HepG2 (cell line): ENCODE results near the gene ZNF831. TPM values are rescaled to one million over a fixed set of nuclear protein-coding genes. Genes with fewer than 3 reads are reported as not detected.

Experiments used
- ATAC-seq: fragments of 200-7000 bp; cut with Tn5 transposase; 3 replicates; pipeline ENCODE4 v1.9.1; 2020; ENCODE audit warnings: mild to moderate bottlenecking, moderate library complexity
- BruUV-seq: library from RNA; stranded (reverse); fragments of 400-500 nt; replicated peaks from 2 replicates; lab custom pipeline; 2021; lab: Mats Ljungman, UMichigan
- CTCF ChIA-PET: fragments of 300-600 bp; formaldehyde crosslinking; extraction: SDS; loops from one replicate; lab custom pipeline; 2021; ENCODE audit warnings: low total read pairs, inconsistent platforms, low intra/inter-chr PET ratio; lab: Yijun Ruan, JAX
- POLR2A ChIA-PET: fragments of 350-600 bp; sonication (Branson Sonifier 250); formaldehyde crosslinking; loops from one replicate; lab custom pipeline; 2020; ENCODE audit warnings: antibody characterized with exemption, inconsistent platforms; lab: Yijun Ruan, JAX
- DNase-seq: peaks from one replicate; pipeline ENCODE4 v3.0.0-alpha.2; 2015; ENCODE audit warnings: low spot score
- FAIRE-seq: peaks from 3 replicates; lab custom pipeline; 2011; peaks lifted over from hg19 to GRCh38; lab: Jason Lieb, UNC
- H2AFZ ChIP-seq: one replicate; pipeline ENCODE4 v1.6.1; 2011; ENCODE audit warnings: low read length, inconsistent platforms
- H3K27ac ChIP-seq: fragments of 300-600 bp; 3 replicates; pipeline ENCODE4 v1.8.0; 2011; ENCODE audit warnings: mixed run types, mild to moderate bottlenecking, mixed read lengths, low read length, inconsistent platforms; ENCODE audit not compliant: insufficient read depth; ENCODE audit errors: extremely low read length
- H3K27me3 ChIP-seq, 2 experiments: fragments of 200-600 bp in 1 of 2; 2 replicates in 1 of 2; 3 replicates in 1 of 2; pipeline versions ENCODE4 v1.6.0 to v1.8.0; 2011; ENCODE audit warnings: low read length in 2 of 2, mild to moderate bottlenecking in 2 of 2, moderate library complexity in 2 of 2, inconsistent platforms in 1 of 2; ENCODE audit not compliant: insufficient read depth in 2 of 2, control insufficient read depth in 1 of 2
- H3K36me3 ChIP-seq, 2 experiments: fragments of 200-600 bp in 1 of 2; replicated peaks in 1 of 2; 2 replicates in 1 of 2; 3 replicates in 1 of 2; pipeline versions ENCODE4 v1.5.1 to v1.8.0; 2011; ENCODE audit warnings: low read length in 2 of 2, inconsistent platforms in 1 of 2; ENCODE audit not compliant: insufficient read depth in 2 of 2, control insufficient read depth in 1 of 2
- H3K4me1 ChIP-seq: 2 replicates; pipeline ENCODE4 v1.5.1; 2012; ENCODE audit warnings: low read length, inconsistent platforms; ENCODE audit not compliant: insufficient read depth
- H3K4me2 ChIP-seq: 2 replicates; pipeline ENCODE4 v1.6.0; 2011; ENCODE audit warnings: low read depth, low read length, inconsistent platforms
- H3K4me3 ChIP-seq, 3 experiments: fragments of 200-600 bp in 1 of 3; sonication (generic), shearing (Covaris generic) in 1 of 3; replicated peaks in 1 of 3; 2 replicates each; pipeline ENCODE4 v1.5.1; 2011 to 2016; ENCODE audit warnings: low read length in 3 of 3, inconsistent platforms in 2 of 3, low read depth in 2 of 3, mild to moderate bottlenecking in 2 of 3, control low read depth in 1 of 3, mixed read lengths in 1 of 3; ENCODE audit not compliant: insufficient read depth in 1 of 3
- H3K79me2 ChIP-seq: one replicate; pipeline ENCODE4 v1.6.1; 2011; ENCODE audit warnings: low read length, inconsistent platforms; ENCODE audit not compliant: insufficient read depth
- H3K9ac ChIP-seq: 2 replicates; pipeline ENCODE4 v1.6.0; 2011; ENCODE audit warnings: mild to moderate bottlenecking, low read depth, low read length, inconsistent platforms; ENCODE audit not compliant: insufficient read depth
- H3K9me3 ChIP-seq: 2 replicates; pipeline ENCODE4 v1.5.1; 2012; ENCODE audit warnings: mild to moderate bottlenecking, low read length
- H4K20me1 ChIP-seq: 2 replicates; pipeline ENCODE4 v1.6.0; 2011; ENCODE audit warnings: inconsistent platforms, mild to moderate bottlenecking, low read length, moderate library complexity; ENCODE audit not compliant: insufficient read depth
- AHR ChIP-seq: IDR thresholded peaks from 2 replicates; pipeline ENCODE4 v1.6.1; 2018; ENCODE audit warnings: missing genetic modification reagents, missing compliant biosample characterization
- BORCS8-MEF2B ChIP-seq: sonication (generic); formaldehyde crosslinking; IDR thresholded peaks from 2 replicates; pipeline ENCODE4 v1.8.0; 2022; ENCODE audit warnings: mild to moderate bottlenecking, missing genetic modification reagents
- FOXA3 ChIP-seq: IDR thresholded peaks from 2 replicates; pipeline ENCODE4 v1.6.1; 2016; ENCODE audit warnings: missing genetic modification reagents, missing compliant biosample characterization
- HNF4A ChIP-seq: sonication (generic); formaldehyde crosslinking; IDR thresholded peaks from 2 replicates; pipeline ENCODE4 v1.4.0; 2020; ENCODE audit warnings: missing genetic modification reagents
- MAF1 ChIP-seq: sonication (generic); formaldehyde crosslinking; IDR thresholded peaks from 2 replicates; pipeline ENCODE4 v1.5.0; 2020; ENCODE audit warnings: missing genetic modification reagents, borderline replicate concordance
- SIN3A ChIP-seq: IDR thresholded peaks from 2 replicates; pipeline ENCODE4 v1.6.1; 2011; ENCODE audit warnings: low read depth, mild to moderate bottlenecking, control low read depth, low read length, borderline replicate concordance
- THAP11 ChIP-seq: IDR thresholded peaks from 2 replicates; pipeline ENCODE4 v1.6.1; 2016; ENCODE audit warnings: missing biosample characterization, missing genetic modification reagents
- ZFP36L1 ChIP-seq: sonication (generic); formaldehyde crosslinking; IDR thresholded peaks from 2 replicates; pipeline ENCODE4 v1.8.0; 2022; ENCODE audit warnings: mild to moderate bottlenecking, missing genetic modification reagents, moderate library complexity
- ZNF333 ChIP-seq: sonication (generic); formaldehyde crosslinking; IDR thresholded peaks from 2 replicates; pipeline ENCODE4 v1.4.0; 2020; ENCODE audit warnings: mild to moderate bottlenecking, missing genetic modification reagents, borderline replicate concordance
- ZNF501 ChIP-seq: sonication (generic); formaldehyde crosslinking; IDR thresholded peaks from 2 replicates; pipeline ENCODE4 v1.5.1; 2020; ENCODE audit warnings: mild to moderate bottlenecking, moderate library complexity, missing genetic modification reagents
- ZNF557 ChIP-seq: sonication (generic); formaldehyde crosslinking; IDR thresholded peaks from 2 replicates; pipeline ENCODE4 v1.4.0; 2020; ENCODE audit warnings: missing genetic modification reagents
- ZNF670 ChIP-seq: sonication (generic); formaldehyde crosslinking; IDR thresholded peaks from 2 replicates; pipeline ENCODE4 v1.8.0; 2022; ENCODE audit warnings: mild to moderate bottlenecking, missing genetic modification reagents, borderline replicate concordance
- WGBS: methylation state at CpG from one replicate; pipeline ENCODE4 v1.1.6; 2017; ENCODE audit warnings: low lambda C conversion rate; 5-methylcytosine and 5-hydroxymethylcytosine counted together
- in situ Hi-C: cut with HindIII; loops from 2 replicates; pipeline ENCODE4 v1.10.0; 2017; ENCODE audit warnings: low pct_unique_long_range_greater_than_20kb; ENCODE audit not compliant: extremely low pct_ligation_motif_present
- intact Hi-C: fragments of 100-400 bp; cut with micrococcal nuclease; formaldehyde crosslinking; loops from one replicate; pipeline ENCODE4 v1.10.0; 2022; ENCODE audit not compliant: unreplicated experiment
- polyA plus RNA-seq, 8 experiments: library from polyadenylated mRNA; depleted of rRNA in 3 of 8; stranded (reverse) in 7 of 8; unstranded in 1 of 8; fragments of >200 nt; fragmentation: Illumina TruSeq in 4 of 8; extraction: Trizol in 4 of 8; gene quantifications; 2 replicates each; pipeline versions ENCODE4 v1.2.1 to v1.2.3, GENCODE V29; 2011 to 2016; ENCODE audit warnings: low read depth in 4 of 8, missing spikeins in 1 of 8, mixed read lengths in 1 of 8; ENCODE audit not compliant: insufficient read depth in 1 of 8
- total RNA-seq, 5 experiments: library from RNA; depleted of rRNA; stranded (reverse); fragments of >200 nt; fragmentation: Illumina TruSeq; extraction: Trizol; gene quantifications; 2 replicates each; pipeline ENCODE4 v1.2.3, GENCODE V29; 2016; ENCODE audit warnings: low read depth in 1 of 5
- TF ChIP-seq, protein P1 (sequence below): sonication (generic); formaldehyde crosslinking; IDR thresholded peaks from 2 replicates; pipeline ENCODE4 v1.9.0; 2021; ENCODE audit warnings: missing genetic modification reagents, borderline replicate concordance
- TF ChIP-seq, protein P2 (sequence below): sonication (generic); formaldehyde crosslinking; IDR thresholded peaks from 2 replicates; pipeline ENCODE4 v1.9.0; 2021; ENCODE audit warnings: missing genetic modification reagents, mild to moderate bottlenecking, borderline replicate concordance
- TF ChIP-seq, protein P3 (sequence below): IDR thresholded peaks from 2 replicates; pipeline ENCODE4 v1.6.1; 2016
- TF ChIP-seq, protein P4 (sequence below): sonication (generic); formaldehyde crosslinking; IDR thresholded peaks from 2 replicates; pipeline ENCODE4 v1.5.0; 2020; ENCODE audit warnings: mild to moderate bottlenecking, missing genetic modification reagents, borderline replicate concordance

ZNF831 gene
- total and polyA plus RNA-seq, 2 of the 13 experiments (the other 11 are each of a cell fraction or from before 2014, with no cell fraction given): not detected

DNA sequence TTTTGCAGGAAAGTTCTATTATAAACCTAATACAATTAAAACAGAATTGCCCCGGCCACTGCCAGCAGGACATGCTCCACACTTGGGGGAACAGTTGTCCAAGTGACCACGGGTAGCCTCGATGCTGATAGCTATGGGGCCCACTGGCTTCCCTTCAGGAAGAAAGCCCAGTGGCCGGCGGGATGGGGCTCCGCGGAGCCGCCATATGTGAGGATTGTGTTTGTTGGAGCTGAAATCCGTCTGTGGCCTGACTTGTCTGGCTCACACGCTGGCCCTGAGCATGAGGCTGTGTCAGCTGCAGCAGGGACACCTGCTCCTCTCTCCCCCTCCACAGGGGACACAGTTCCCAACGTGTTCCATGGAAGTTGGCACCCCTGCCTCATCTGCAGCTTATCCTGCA lies 46.6 kb downstream of the ZNF831 start (continued):
- TF ChIP-seq, protein P1, sequence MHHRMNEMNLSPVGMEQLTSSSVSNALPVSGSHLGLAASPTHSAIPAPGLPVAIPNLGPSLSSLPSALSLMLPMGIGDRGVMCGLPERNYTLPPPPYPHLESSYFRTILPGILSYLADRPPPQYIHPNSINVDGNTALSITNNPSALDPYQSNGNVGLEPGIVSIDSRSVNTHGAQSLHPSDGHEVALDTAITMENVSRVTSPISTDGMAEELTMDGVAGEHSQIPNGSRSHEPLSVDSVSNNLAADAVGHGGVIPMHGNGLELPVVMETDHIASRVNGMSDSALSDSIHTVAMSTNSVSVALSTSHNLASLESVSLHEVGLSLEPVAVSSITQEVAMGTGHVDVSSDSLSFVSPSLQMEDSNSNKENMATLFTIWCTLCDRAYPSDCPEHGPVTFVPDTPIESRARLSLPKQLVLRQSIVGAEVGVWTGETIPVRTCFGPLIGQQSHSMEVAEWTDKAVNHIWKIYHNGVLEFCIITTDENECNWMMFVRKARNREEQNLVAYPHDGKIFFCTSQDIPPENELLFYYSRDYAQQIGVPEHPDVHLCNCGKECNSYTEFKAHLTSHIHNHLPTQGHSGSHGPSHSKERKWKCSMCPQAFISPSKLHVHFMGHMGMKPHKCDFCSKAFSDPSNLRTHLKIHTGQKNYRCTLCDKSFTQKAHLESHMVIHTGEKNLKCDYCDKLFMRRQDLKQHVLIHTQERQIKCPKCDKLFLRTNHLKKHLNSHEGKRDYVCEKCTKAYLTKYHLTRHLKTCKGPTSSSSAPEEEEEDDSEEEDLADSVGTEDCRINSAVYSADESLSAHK (CRISPR knock-in tag): no peak
- TF ChIP-seq ZNF501 (CRISPR knock-in tag): no peak
- TF ChIP-seq, protein P2, sequence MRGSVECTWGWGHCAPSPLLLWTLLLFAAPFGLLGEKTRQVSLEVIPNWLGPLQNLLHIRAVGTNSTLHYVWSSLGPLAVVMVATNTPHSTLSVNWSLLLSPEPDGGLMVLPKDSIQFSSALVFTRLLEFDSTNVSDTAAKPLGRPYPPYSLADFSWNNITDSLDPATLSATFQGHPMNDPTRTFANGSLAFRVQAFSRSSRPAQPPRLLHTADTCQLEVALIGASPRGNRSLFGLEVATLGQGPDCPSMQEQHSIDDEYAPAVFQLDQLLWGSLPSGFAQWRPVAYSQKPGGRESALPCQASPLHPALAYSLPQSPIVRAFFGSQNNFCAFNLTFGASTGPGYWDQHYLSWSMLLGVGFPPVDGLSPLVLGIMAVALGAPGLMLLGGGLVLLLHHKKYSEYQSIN: no peak
- TF ChIP-seq, all 625 proteins: peak for 0

DNA sequence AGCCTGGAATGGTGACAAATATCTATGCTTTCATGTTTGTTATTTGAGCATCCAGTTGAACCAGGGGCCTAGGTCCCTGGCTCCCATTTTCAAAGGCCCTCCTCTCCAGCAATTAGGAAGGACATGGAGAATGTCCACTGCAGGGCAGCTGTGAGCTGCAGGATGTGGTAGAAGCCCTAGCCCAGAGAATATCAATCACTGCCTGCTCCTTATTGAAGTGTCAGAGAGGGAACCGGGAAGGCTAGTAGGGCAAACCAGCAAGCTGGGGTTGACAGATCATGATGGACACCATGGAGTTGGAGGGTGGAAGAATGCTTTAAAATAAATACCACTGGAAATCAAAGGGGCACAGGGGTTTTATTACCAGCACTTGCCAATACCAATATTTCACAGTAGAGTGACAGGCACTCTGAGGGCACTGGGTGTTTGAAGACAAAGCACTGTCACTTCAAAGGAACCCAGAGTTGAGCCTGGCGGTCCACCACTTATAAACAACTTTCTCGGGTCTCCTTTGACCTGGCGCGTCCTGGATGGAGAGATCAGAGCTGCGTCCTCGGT lies 47.7 kb downstream of the ZNF831 start:
- Histone ChIP-seq H3K4me3 (no peak overlapping the region), H3K27ac (no peak overlapping the region), H4K20me1 (no peaks in the 10 kb centered on the region), H3K4me2 (no peak overlapping the region), H3K9me3 (no peaks in the 10 kb centered on the region), H3K27me3 (peaks cover 3 to 30% of the 10 kb centered on the region in 2 experiments; a peak in 3 of 5 replicates), H3K4me1 (no peaks in the 10 kb centered on the region)
- intact Hi-C loops: no loop called here
- BruUV-seq: no TSS peak
- in situ Hi-C loops: no loop called here
- ATAC-seq: no peak
- CTCF ChIA-PET: no interaction called here
- no peak for TF ChIP-seq ZNF557 (CRISPR knock-in tag)
- TF ChIP-seq ZNF333: no peak
- TF ChIP-seq MAF1 (CRISPR knock-in tag): no peak
- TF ChIP-seq BORCS8-MEF2B (CRISPR knock-in tag): no peak
- no peak for TF ChIP-seq HNF4A (CRISPR knock-in tag)
- no peak for TF ChIP-seq SIN3A
- no peak for TF ChIP-seq AHR (CRISPR knock-in tag)
- TF ChIP-seq ZFP36L1 (CRISPR knock-in tag): no peak
- TF ChIP-seq, protein P3, sequence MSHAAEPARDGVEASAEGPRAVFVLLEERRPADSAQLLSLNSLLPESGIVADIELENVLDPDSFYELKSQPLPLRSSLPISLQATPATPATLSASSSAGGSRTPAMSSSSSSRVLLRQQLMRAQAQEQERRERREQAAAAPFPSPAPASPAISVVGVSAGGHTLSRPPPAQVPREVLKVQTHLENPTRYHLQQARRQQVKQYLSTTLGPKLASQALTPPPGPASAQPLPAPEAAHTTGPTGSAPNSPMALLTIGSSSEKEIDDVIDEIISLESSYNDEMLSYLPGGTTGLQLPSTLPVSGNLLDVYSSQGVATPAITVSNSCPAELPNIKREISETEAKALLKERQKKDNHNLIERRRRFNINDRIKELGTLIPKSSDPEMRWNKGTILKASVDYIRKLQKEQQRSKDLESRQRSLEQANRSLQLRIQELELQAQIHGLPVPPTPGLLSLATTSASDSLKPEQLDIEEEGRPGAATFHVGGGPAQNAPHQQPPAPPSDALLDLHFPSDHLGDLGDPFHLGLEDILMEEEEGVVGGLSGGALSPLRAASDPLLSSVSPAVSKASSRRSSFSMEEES (CRISPR knock-in tag): no peak
- TF ChIP-seq ZNF670 (CRISPR knock-in tag): no peak
- no peak for TF ChIP-seq THAP11
- TF ChIP-seq, protein P4, sequence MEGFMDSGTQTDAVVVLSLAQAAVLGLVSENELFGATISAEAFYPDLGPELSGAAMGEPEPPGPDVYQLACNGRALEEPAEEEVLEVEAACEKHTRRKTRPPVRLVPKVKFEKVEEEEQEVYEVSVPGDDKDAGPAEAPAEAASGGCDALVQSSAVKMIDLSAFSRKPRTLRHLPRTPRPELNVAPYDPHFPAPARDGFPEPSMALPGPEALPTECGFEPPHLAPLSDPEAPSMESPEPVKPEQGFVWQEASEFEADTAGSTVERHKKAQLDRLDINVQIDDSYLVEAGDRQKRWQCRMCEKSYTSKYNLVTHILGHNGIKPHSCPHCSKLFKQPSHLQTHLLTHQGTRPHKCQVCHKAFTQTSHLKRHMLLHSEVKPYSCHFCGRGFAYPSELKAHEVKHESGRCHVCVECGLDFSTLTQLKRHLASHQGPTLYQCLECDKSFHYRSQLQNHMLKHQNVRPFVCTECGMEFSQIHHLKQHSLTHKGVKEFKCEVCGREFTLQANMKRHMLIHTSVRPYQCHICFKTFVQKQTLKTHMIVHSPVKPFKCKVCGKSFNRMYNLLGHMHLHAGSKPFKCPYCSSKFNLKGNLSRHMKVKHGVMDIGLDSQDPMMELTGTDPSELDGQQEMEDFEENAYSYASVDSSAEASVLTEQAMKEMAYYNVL: no peak
- no peak for TF ChIP-seq FOXA3 (CRISPR knock-in tag)
- TF ChIP-seq, all 625 proteins: peak for 0
- POLR2A ChIA-PET: no interaction called here
- H3K9ac ChIP-seq: no peak overlapping the region
- DNase-seq (no peak), FAIRE-seq (no peak)
- H2AFZ ChIP-seq: no peak overlapping the region
- H3K79me2 ChIP-seq: no peaks in the 10 kb centered on the region
- 16% methylated on average over 7 of the region's 7 CpGs for WGBS
- H3K36me3 ChIP-seq: no peaks in the 10 kb centered on the region
